Loucy (cell line): ENCODE results near the gene CHMP1A.

ENCODE experiments used
- CTCF ChIP-seq: fragments of 200-600 bp; sonication (generic); conservative IDR thresholded peaks from 2 replicates; pipeline ENCODE4 v1.5.1; 2014; ENCODE audit warnings: mild to moderate bottlenecking, antibody characterized with exemption, low read length
- EZH2phosphoT487 ChIP-seq: fragments of 200-600 bp; IDR thresholded peaks from 2 replicates; pipeline ENCODE4 v1.6.1; 2018; ENCODE audit warnings: antibody characterized with exemption, mild to moderate bottlenecking, moderate library complexity, borderline replicate concordance

- TF ChIP-seq CTCF: no peak
- TF ChIP-seq EZH2phosphoT487: no peak
These were observed 12.2 kb upstream of the CHMP1A start for GRCh38 chr16:89669755-89670154.
